G401.6 (cell line): ENCODE measurements around the gene PSME1.

Experiments used
- FAIRE-seq: peaks from 2 replicates; lab custom pipeline; 2012; peaks lifted over from hg19 to GRCh38; lab: Jason Lieb, UNC

The PSME1 gene

GRCh38 chr14:24176599-24176998 lies 40.6 kb downstream of the PSME1 start:
- no peak for FAIRE-seq

GRCh38 chr14:24177041-24177825 lies 41.2 kb downstream of the PSME1 start:
- no peak for FAIRE-seq

- FAIRE-seq = no peak
Observed at GRCh38 chr14:24177891-24178290, 41.9 kb downstream of the PSME1 start.

GRCh38 chr14:24178399-24179178 lies 42.6 kb downstream of the PSME1 start:
- FAIRE-seq = no peak

- no peak for FAIRE-seq
Observed at GRCh38 chr14:24179294-24179960, 43.4 kb downstream of the PSME1 start.

- no peak for FAIRE-seq
Observed at GRCh38 chr14:24179961-24180796, 44.2 kb downstream of the PSME1 start.

- no peak for FAIRE-seq
Observed at GRCh38 chr14:24181371-24182077, 45.5 kb downstream of the PSME1 start.

GRCh38 chr14:24182110-24182882 lies 46.3 kb downstream of the PSME1 start:
- no peak for FAIRE-seq

- no peak for FAIRE-seq
Observed at GRCh38 chr14:24183014-24183481, 47.1 kb downstream of the PSME1 start.

GRCh38 chr14:24184104-24184970 lies 48.3 kb downstream of the PSME1 start:
- FAIRE-seq = no peak

- no peak for FAIRE-seq
Observed at GRCh38 chr14:24185026-24185425, 49.0 kb downstream of the PSME1 start.

- no peak for FAIRE-seq
Observed at GRCh38 chr14:24185741-24186140, 49.7 kb downstream of the PSME1 start.

GRCh38 chr14:24186831-24187538 lies 51.0 kb downstream of the PSME1 start:
- FAIRE-seq = no peak

GRCh38 chr14:24187539-24187915 lies 51.5 kb downstream of the PSME1 start:
- no peak for FAIRE-seq
